SJCRH30 (cell line): ENCODE data around the gene PROC. TPM values are rescaled to one million over a fixed set of nuclear protein-coding genes. Genes with fewer than 3 reads are reported as not detected.

Experiments used
- DNase-seq, 2 experiments: peaks; one replicate each; pipeline ENCODE4 v3.0.0-alpha.2; 2015 to 2020
- H3K27ac ChIP-seq: fragments of 250-450 bp; sonication (Bioruptor Pico); 2 replicates; pipeline ENCODE4 v1.5.1; 2020; ENCODE audit warnings: mild to moderate bottlenecking, moderate library complexity
- H3K27me3 ChIP-seq: fragments of 250-450 bp; sonication (Bioruptor Pico); 2 replicates; pipeline ENCODE4 v1.5.1; 2020; ENCODE audit warnings: mild to moderate bottlenecking, moderate library complexity
- H3K36me3 ChIP-seq: fragments of 250-450 bp; sonication (Bioruptor Pico); 2 replicates; pipeline ENCODE4 v1.5.1; 2020; ENCODE audit warnings: mild to moderate bottlenecking, moderate library complexity
- H3K4me1 ChIP-seq: fragments of 250-450 bp; sonication (Bioruptor Pico); 2 replicates; pipeline ENCODE4 v1.5.1; 2020; ENCODE audit warnings: mild to moderate bottlenecking, moderate library complexity
- H3K4me3 ChIP-seq: fragments of 250-450 bp; sonication (Bioruptor Pico); 2 replicates; pipeline ENCODE4 v1.5.1; 2020; ENCODE audit warnings: mild to moderate bottlenecking, moderate library complexity
- H3K9me3 ChIP-seq: fragments of 250-450 bp; sonication (Bioruptor Pico); replicated peaks from 2 replicates; pipeline ENCODE4 v1.5.1; 2020; ENCODE audit warnings: mild to moderate bottlenecking, moderate library complexity
- total RNA-seq: library from RNA; depleted of rRNA; stranded (reverse); fragments of >200 nt; shearing (Covaris generic); gene quantifications from 2 replicates; pipeline ENCODE4 v1.2.3, GENCODE V29; 2014

Gene PROC
- total RNA-seq, 1 experiment from 2014 or later: not detected

- Histone ChIP-seq H3K9me3 (no peaks in the 10 kb centered on the region), H3K4me3 (no peak overlapping the region), H3K27me3 (no peaks in the 10 kb centered on the region), H3K36me3 (no peaks in the 10 kb centered on the region), H3K4me1 (no peaks in the 10 kb centered on the region; the same call in 1 of the 2 replicates), H3K27ac (no peak overlapping the region)
- DNase-seq: no peak
These were observed 7.6 kb downstream of the PROC start for GRCh38 chr2:127425540-127426490.

- no peaks in the 10 kb centered on the region for H3K36me3 ChIP-seq
- no peaks in the 10 kb centered on the region for H3K9me3 ChIP-seq
- no peak for DNase-seq
- H3K4me3 ChIP-seq: no peak overlapping the region
- no peak overlapping the region for H3K27ac ChIP-seq
- H3K4me1 ChIP-seq: peaks cover 7% of the 10 kb centered on the region
- H3K27me3 ChIP-seq: no peaks in the 10 kb centered on the region
These were observed 8.5 kb downstream of the PROC start for GRCh38 chr2:127426501-127427354.

GRCh38 chr2:127427376-127428056 lies 9.3 kb downstream of the PROC start:
- H3K27ac ChIP-seq: no peak overlapping the region

GRCh38 chr2:127428057-127428814 lies 10.0 kb downstream of the PROC start:
- H3K4me3 ChIP-seq: no peak overlapping the region
- H3K27me3 ChIP-seq: no peaks in the 10 kb centered on the region
- no peaks in the 10 kb centered on the region for H3K9me3 ChIP-seq
- no peaks in the 10 kb centered on the region for H3K36me3 ChIP-seq
- no peak for DNase-seq
- H3K27ac ChIP-seq: no peak overlapping the region
- H3K4me1 ChIP-seq: peaks cover 13% of the 10 kb centered on the region

More at GRCh38 chr2:127427376-127428056, 9.3 kb downstream of the PROC start:
- H3K9me3 ChIP-seq: no peaks in the 10 kb centered on the region
- no peak for DNase-seq
- no peaks in the 10 kb centered on the region for H3K27me3 ChIP-seq
- H3K4me3 ChIP-seq: no peak overlapping the region
- H3K36me3 ChIP-seq: no peaks in the 10 kb centered on the region
- H3K4me1 ChIP-seq: peaks cover 13% of the 10 kb centered on the region

- no peak for DNase-seq
- H3K4me3 ChIP-seq: no peak overlapping the region
- no peaks in the 10 kb centered on the region for H3K27me3 ChIP-seq
These were observed 10.5 kb downstream of the PROC start for GRCh38 chr2:127428815-127429109.

GRCh38 chr2:127429291-127429690 lies 11.1 kb downstream of the PROC start:
- Histone ChIP-seq H3K4me3 (no peak overlapping the region), H3K27ac (no peak overlapping the region), H3K9me3 (no peaks in the 10 kb centered on the region), H3K36me3 (no peaks in the 10 kb centered on the region), H3K27me3 (no peaks in the 10 kb centered on the region), H3K4me1 (peaks cover 13% of the 10 kb centered on the region)
- DNase-seq: no peak

More at GRCh38 chr2:127428815-127429109, 10.5 kb downstream of the PROC start:
- Histone ChIP-seq H3K36me3 (no peaks in the 10 kb centered on the region), H3K9me3 (no peaks in the 10 kb centered on the region), H3K4me1 (peaks cover 13% of the 10 kb centered on the region), H3K27ac (no peak overlapping the region)

- Histone ChIP-seq H3K36me3 (no peaks in the 10 kb centered on the region), H3K4me1 (peaks cover 13% of the 10 kb centered on the region), H3K27me3 (no peaks in the 10 kb centered on the region), H3K27ac (no peak overlapping the region), H3K9me3 (no peaks in the 10 kb centered on the region), H3K4me3 (no peak overlapping the region)
- DNase-seq: no peak
These were observed 11.7 kb downstream of the PROC start for GRCh38 chr2:127429844-127430425.

- peak overlapping the region; percentile 10; the same call in 1 of the 2 replicates for H3K27ac ChIP-seq
- DNase-seq: peak; percentile 50 to 75
- peaks cover 13% of the 10 kb centered on the region for H3K4me1 ChIP-seq
- no peaks in the 10 kb centered on the region for H3K36me3 ChIP-seq
- no peaks in the 10 kb centered on the region for H3K27me3 ChIP-seq
- no peak overlapping the region for H3K4me3 ChIP-seq
- H3K9me3 ChIP-seq: no peaks in the 10 kb centered on the region
These were observed 13.3 kb downstream of the PROC start for GRCh38 chr2:127431408-127432023.

GRCh38 chr2:127434515-127434914 lies 16.3 kb downstream of the PROC start:
- H3K4me3 ChIP-seq: no peak overlapping the region
- H3K4me1 ChIP-seq: peaks cover 13% of the 10 kb centered on the region
- no peak for DNase-seq
- no peaks in the 10 kb centered on the region for H3K27me3 ChIP-seq
- H3K27ac ChIP-seq: no peak overlapping the region
- H3K9me3 ChIP-seq: no peaks in the 10 kb centered on the region
- H3K36me3 ChIP-seq: no peaks in the 10 kb centered on the region

GRCh38 chr2:127437056-127437455 lies 18.8 kb downstream of the PROC start:
- no peaks in the 10 kb centered on the region for H3K36me3 ChIP-seq
- H3K4me1 ChIP-seq: peaks cover 3% of the 10 kb centered on the region
- H3K27ac ChIP-seq: no peak overlapping the region
- no peak for DNase-seq
- no peaks in the 10 kb centered on the region for H3K9me3 ChIP-seq
- no peak overlapping the region for H3K4me3 ChIP-seq
- no peaks in the 10 kb centered on the region for H3K27me3 ChIP-seq

GRCh38 chr2:127437781-127438726 lies 19.8 kb downstream of the PROC start:
- Histone ChIP-seq H3K36me3 (no peaks in the 10 kb centered on the region), H3K27ac (no peak overlapping the region), H3K27me3 (no peaks in the 10 kb centered on the region), H3K4me3 (no peak overlapping the region), H3K9me3 (no peaks in the 10 kb centered on the region), H3K4me1 (no peaks in the 10 kb centered on the region)
- DNase-seq: no peak

- Histone ChIP-seq H3K9me3 (no peaks in the 10 kb centered on the region), H3K4me3 (no peak overlapping the region), H3K27me3 (no peaks in the 10 kb centered on the region), H3K27ac (no peak overlapping the region), H3K36me3 (no peaks in the 10 kb centered on the region), H3K4me1 (no peaks in the 10 kb centered on the region)
- no peak for DNase-seq
These were observed 21.1 kb downstream of the PROC start for GRCh38 chr2:127439343-127439742.
